Adrenal gland (tissue), 12 donors: ENCODE results near the gene ITPR1. TPM values are rescaled to one million over a fixed set of nuclear protein-coding genes. Genes with fewer than 3 reads are reported as not detected.

ENCODE experiments used
- DNase-seq, 7 donors: peaks; one replicate each; pipeline ENCODE4 v3.0.0-alpha.2; 2019 to 2020
- H3K27ac ChIP-seq, 5 donors: fragments of 200-600 bp; sonication (generic) in 4 of 5; 1 replicate in 3 of 5; 2 replicates in 2 of 5; pipeline versions ENCODE4 v1.5.1 to v1.8.0; 2016 to 2020; ENCODE audit warnings: mild to moderate bottlenecking in 1 of 5
- H3K27me3 ChIP-seq: fragments of 200-600 bp; 2 replicates; pipeline ENCODE4 v1.8.0; 2021
- H3K36me3 ChIP-seq, 2 donors: fragments of 200-600 bp; replicated peaks in 1 of 2; 1 replicate in 1 of 2; 2 replicates in 1 of 2; pipeline versions ENCODE4 v1.5.1 to v1.8.0; 2018 to 2022
- H3K4me1 ChIP-seq, 2 donors: fragments of 200-600 bp; replicated peaks in 1 of 2; 1 replicate in 1 of 2; 2 replicates in 1 of 2; pipeline versions ENCODE4 v1.5.1 to v1.8.0; 2018 to 2021
- H3K4me3 ChIP-seq, 4 donors: fragments of 200-600 bp; sonication (generic) in 3 of 4; one replicate each; pipeline ENCODE4 v1.5.1; 2016 to 2018
- H3K9me3 ChIP-seq, 3 donors: fragments of 200-600 bp; sonication (generic) in 1 of 3; replicated peaks in 1 of 3; 1 replicate in 2 of 3; 2 replicates in 1 of 3; pipeline versions ENCODE4 v1.5.1 to v1.8.0; 2016 to 2021
- POLR2A ChIP-seq, 2 donors: fragments of 450-650 bp; IDR thresholded peaks; one replicate each; pipeline ENCODE4 v1.6.1; 2017; ENCODE audit warnings: antibody characterized with exemption in 2 of 2, mild to moderate bottlenecking in 2 of 2, moderate library complexity in 1 of 2
- WGBS, 4 donors: extraction: QIAGEN DNeasy Blood & Tissue Kit in 2 of 4; methylation state at CpG; one replicate each; pipeline versions ENCODE4 v1.1.5 to v1.1.7; 2013 to 2017; 5-methylcytosine and 5-hydroxymethylcytosine counted together
- intact Hi-C, 2 donors: fragments of 100-400 bp; cut with DNase I; formaldehyde crosslinking; loops; one replicate each; pipeline versions ENCODE4 v1.14.1 to v1.15.0; 2022 to 2023
- polyA plus RNA-seq, 3 donors: library from polyadenylated mRNA; stranded (reverse); fragments of 200-250 nt in 2 of 3; fragments of 350-450 nt in 1 of 3; fragmentation: Illumina TruSeq in 1 of 3; extraction: RNeasy Lipid Tissue Mini Kit (QIAGEN cat#74804) in 1 of 3; gene quantifications; one replicate each; pipeline ENCODE4 v1.2.3, GENCODE V29; 2013 to 2014
- total RNA-seq, 9 donors: library from RNA; depleted of rRNA in 4 of 9; stranded (reverse); fragments of >200 nt in 4 of 9; fragments of 120-200 nt in 1 of 9; fragmentation: NEBNext Ultra II Directional in 1 of 9; extraction: Animal tissue kit (Norgen Biotek cat#: 25700) in 1 of 9; gene quantifications; one replicate each; pipeline versions ENCODE4 v1.1.0 to v1.2.4, GENCODE V29; 2013 to 2023
- TF ChIP-seq, protein P1 (sequence below), 6 experiments: fragments of 450-650 bp in 4 of 6; fragments of 200-600 bp in 2 of 6; sonication (generic) in 1 of 6; IDR thresholded peaks; 1 replicate in 5 of 6; 2 replicates in 1 of 6; pipeline versions ENCODE4 v1.5.1 to v1.8.0; 2016 to 2021; ENCODE audit warnings: antibody characterized with exemption in 6 of 6, mild to moderate bottlenecking in 2 of 6, moderate library complexity in 1 of 6
- donor health status: healthy with polysubstance abuse.
- donor health status: Bipolar disorder and iron deficiency.
- donor health status: DM: yes; HTN: yes; CAD: no.
- donor health status: DM: no; HTN: no; CAD: no.
- donor health status: DM: no; HTN: no; CAD: no.
- donor health status: DM: yes; HTN: yes; CAD: no.

Gene ITPR1
- total and polyA plus RNA-seq, 12 donors: 21.6 to 198 (median 76.6) TPM

DNA sequence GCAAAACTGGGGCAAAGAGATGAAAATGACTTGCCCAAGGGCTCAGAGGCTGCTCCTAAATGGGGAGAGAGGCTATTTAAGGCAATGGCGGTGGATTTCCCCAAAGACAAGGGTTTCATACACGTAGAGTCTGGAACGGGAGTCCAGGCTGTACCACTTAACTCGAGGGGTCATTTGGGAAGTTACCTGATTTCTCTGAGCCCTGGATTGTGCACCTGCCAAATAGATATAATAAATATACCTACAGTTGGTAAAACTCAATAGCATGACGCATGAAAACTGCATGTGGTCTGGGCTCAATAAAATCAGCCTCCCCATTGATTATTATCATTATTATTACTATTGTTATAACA is 1.3 kb upstream of the ITPR1 start:
- Histone ChIP-seq H3K4me3 (peak overlapping the region in 3 of 4 donors; percentile 69 to 81 (median 77)), H3K27me3 (no peaks in the 10 kb centered on the region), H3K9me3 (no peaks in the 10 kb centered on the region), H3K27ac (peak overlapping the region in 1 of 5 donors; percentile 83), H3K4me1 (peaks cover 8 to 44% of the 10 kb centered on the region in 2 donors), H3K36me3 (no peaks in the 10 kb centered on the region)
- TF ChIP-seq, protein P1, sequence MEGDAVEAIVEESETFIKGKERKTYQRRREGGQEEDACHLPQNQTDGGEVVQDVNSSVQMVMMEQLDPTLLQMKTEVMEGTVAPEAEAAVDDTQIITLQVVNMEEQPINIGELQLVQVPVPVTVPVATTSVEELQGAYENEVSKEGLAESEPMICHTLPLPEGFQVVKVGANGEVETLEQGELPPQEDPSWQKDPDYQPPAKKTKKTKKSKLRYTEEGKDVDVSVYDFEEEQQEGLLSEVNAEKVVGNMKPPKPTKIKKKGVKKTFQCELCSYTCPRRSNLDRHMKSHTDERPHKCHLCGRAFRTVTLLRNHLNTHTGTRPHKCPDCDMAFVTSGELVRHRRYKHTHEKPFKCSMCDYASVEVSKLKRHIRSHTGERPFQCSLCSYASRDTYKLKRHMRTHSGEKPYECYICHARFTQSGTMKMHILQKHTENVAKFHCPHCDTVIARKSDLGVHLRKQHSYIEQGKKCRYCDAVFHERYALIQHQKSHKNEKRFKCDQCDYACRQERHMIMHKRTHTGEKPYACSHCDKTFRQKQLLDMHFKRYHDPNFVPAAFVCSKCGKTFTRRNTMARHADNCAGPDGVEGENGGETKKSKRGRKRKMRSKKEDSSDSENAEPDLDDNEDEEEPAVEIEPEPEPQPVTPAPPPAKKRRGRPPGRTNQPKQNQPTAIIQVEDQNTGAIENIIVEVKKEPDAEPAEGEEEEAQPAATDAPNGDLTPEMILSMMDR (IDR thresholded peaks at IDR 0.05): no peak
- TF ChIP-seq POLR2A (IDR thresholded peaks at IDR 0.05): no peak
- no peak for DNase-seq
- intact Hi-C loops: loop anchor here (10.0 kb wide), 2 partner anchors 83 to 143 kb away; no protein-coding TSS in a partner anchor
- WGBS, 4 donors: 31 to 60% (median 40%) methylated on average over 5 of the region's 5 CpGs

DNA sequence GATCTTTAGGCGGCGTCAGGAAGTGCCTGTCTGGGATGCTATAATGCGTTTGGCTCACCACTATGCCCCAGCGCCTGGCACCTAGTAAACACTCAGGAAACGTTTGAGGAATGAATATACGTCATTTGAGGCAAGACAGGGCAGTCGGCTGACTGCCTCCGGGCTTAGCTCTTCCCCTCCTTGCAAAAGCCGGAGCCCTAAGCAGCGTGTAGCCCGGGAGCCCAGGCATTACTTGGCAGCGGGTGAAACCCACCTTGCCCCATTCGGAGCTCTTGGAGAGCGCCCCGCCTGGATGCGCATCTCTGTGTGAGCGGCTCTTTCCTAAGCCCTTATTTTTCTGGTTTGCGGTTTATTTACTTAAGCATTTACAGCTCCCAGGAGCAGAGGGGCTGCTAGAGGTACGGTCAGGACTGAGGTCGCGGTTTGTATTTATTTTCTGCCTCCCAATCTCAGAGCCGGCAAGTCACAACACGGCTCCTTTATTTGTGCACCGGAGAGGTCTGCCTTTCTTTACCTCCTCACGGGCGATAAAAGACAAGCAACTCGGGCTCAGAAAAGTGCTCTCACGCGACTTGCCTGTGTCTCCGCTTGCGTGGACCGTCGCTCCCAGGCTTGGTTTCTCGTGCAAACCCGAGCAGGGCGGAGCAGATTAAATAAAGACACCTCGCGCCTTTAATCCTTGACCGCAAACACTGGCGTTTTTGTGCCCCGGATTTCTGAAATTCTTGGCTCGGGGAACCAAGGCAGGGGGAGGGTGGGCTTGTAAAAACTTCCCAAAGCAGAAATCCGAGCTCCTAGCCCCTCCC is 737 bp upstream of the ITPR1 start:
- peaks cover 8 to 48% of the 10 kb centered on the region in 2 donors for H3K4me1 ChIP-seq

DNA sequence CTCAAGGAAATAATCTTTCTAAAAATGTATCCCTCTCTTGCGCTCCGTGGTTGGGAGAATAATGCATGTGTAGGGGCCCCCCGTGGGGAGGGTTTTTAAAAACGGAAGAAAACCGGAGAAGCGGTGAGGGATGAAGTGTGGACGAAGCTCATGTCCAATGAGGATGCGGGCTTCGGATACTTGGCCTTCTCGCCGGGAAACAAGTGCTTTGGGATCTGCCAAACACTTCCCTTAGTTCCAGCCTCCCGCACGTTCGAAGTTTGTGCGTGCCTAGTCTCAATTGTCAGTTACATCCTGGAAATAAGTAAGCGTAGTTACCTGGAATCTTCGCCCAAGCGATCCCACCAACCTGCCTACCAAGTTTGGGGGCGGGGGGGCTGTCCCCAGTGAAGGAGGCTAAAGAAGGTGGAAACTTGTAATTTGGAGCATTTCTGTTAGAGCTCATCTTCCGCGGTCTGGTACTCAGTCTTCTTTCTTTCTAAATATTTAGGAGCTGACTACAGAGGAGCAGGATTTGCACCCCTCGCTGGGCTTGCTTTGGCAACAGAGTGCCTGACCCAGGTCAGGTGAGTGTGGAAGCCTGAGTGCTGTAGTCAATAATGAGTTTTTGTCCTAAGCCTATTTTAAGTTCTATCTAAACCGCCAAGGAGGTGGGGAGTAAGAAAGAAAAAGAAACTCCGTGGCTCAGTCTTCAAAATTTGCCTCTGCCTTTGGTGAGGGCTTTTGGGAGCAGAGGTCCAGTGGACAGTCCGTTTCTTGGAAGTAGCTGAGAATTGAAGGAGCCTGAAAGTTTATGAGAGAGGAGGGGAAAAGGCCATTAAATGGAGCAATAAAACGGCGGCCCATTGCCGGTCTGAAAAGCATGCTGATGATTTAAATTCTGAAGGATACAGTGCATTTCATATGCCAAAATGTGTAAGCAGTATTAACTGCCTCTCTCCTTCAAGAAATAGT is 1.1 kb downstream of the ITPR1 start:
- Histone ChIP-seq H3K9me3 (no peaks in the 10 kb centered on the region), H3K4me1 (peaks cover 8 to 48% of the 10 kb centered on the region in 2 donors), H3K4me3 (peak overlapping the region in 3 of 4 donors; percentile 3 to 81 (median 77)), H3K27me3 (no peaks in the 10 kb centered on the region), H3K27ac (peak overlapping the region in 4 of 5 donors; percentile 7 to 56 (median 42)), H3K36me3 (no peaks in the 10 kb centered on the region)
- peak in 5 of 7 donors; percentile 43 to 70 (median 52) for DNase-seq
- intact Hi-C loops: loop anchor here (10.0 kb wide), 2 partner anchors 81 to 141 kb away; no protein-coding TSS in a partner anchor
- WGBS, 4 donors: 2 to 3% (median 2%) methylated on average over 28 of the region's 28 CpGs
- no peak for TF ChIP-seq POLR2A (IDR thresholded peaks at IDR 0.05)

More for the DNA sequence above, 737 bp upstream of the ITPR1 start:
- WGBS, 4 donors: 0 to 1% (median 1%) methylated on average over 15 to 43 of the region's 43 CpGs
- TF ChIP-seq POLR2A (IDR thresholded peaks at IDR 0.05): peak; percentile 37 to 60
- TF ChIP-seq, protein P1 (IDR thresholded peaks at IDR 0.05): no peak
- H3K36me3 ChIP-seq: no peaks in the 10 kb centered on the region
- peak overlapping the region; percentile 64 to 90 (median 83) for H3K27ac ChIP-seq
- H3K27me3 ChIP-seq: no peaks in the 10 kb centered on the region
- intact Hi-C loops: loop anchor here (10.0 kb wide), 2 partner anchors 82 to 142 kb away; no protein-coding TSS in a partner anchor
- H3K4me3 ChIP-seq: peak overlapping the region; percentile 56 to 81 (median 73)
- H3K9me3 ChIP-seq: no peaks in the 10 kb centered on the region
- DNase-seq: peak; percentile 60 to 83 (median 70)

DNA sequence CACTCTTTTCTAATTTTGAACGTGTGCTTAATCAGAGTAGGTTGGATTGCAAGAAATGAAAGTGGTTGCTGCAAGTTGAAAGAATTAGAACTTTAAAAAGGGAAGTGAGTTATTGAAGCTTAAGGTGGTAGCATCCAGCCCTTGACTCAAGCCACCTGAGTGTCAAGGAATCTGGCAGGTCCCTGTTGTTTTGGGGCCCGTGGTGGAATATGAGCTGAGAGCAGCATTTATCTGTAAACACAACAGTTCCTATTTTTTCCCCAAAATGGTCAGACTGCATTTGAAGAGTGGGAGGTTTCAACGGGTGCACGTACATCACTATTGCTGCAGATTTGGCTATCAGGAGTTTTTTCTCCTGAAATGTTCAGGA is 1.7 kb downstream of the ITPR1 start:
- H3K27ac ChIP-seq: peak overlapping the region in 4 of 5 donors; percentile 7 to 56 (median 42)
- H3K4me1 ChIP-seq: peaks cover 8 to 47% of the 10 kb centered on the region in 2 donors
- TF ChIP-seq, protein P1 (IDR thresholded peaks at IDR 0.05): no peak
- TF ChIP-seq POLR2A (IDR thresholded peaks at IDR 0.05): no peak
- DNase-seq: no peak
- H3K4me3 ChIP-seq: peak overlapping the region in 2 of 4 donors; percentile 77 to 81
- H3K36me3 ChIP-seq: no peaks in the 10 kb centered on the region
- intact Hi-C loops: loop anchor here (10.0 kb wide), 2 partner anchors 80 to 140 kb away; no protein-coding TSS in a partner anchor
- H3K9me3 ChIP-seq: no peaks in the 10 kb centered on the region
- no peaks in the 10 kb centered on the region for H3K27me3 ChIP-seq
- 16 to 34% (median 26%) methylated on average over 4 of the region's 4 CpGs for whole genome bisulfite sequencing, 4 donors
